Endothelial cell of umbilical vein (primary cell): ENCODE results near the gene CFAP57. TPM values are rescaled to one million over a fixed set of nuclear protein-coding genes. Genes with fewer than 3 reads are reported as not detected.

Source experiments
- BruUV-seq: library from RNA; stranded (reverse); fragments of 400-500 nt; replicated peaks from 2 replicates; lab custom pipeline; 2021; lab: Mats Ljungman, UMichigan
- CTCF ChIA-PET: fragments of 300-600, 350-600 bp; sonication (Branson Sonifier 250); formaldehyde crosslinking; loops from one replicate; lab custom pipeline; 2021; ENCODE audit warnings: antibody characterized with exemption, inconsistent platforms; lab: Charles Lee
- POLR2A ChIA-PET: fragments of 300-600, 350-600 bp; sonication (Branson Sonifier 250); formaldehyde crosslinking; loops from one replicate; lab custom pipeline; 2021; ENCODE audit warnings: antibody characterized with exemption, inconsistent platforms; lab: Charles Lee
- DNase-seq: peaks from one replicate; pipeline ENCODE4 v3.0.0-alpha.2; 2011; ENCODE audit warnings: low read depth, low spot score
- FAIRE-seq: peaks from 2 replicates; lab custom pipeline; 2011; peaks lifted over from hg19 to GRCh38; lab: Jason Lieb, UNC
- H2AFZ ChIP-seq: 2 replicates; pipeline ENCODE4 v1.6.0; 2012; ENCODE audit warnings: low read depth, low read length, control low read depth, inconsistent platforms
- H3K27ac ChIP-seq: 2 replicates; pipeline ENCODE4 v1.5.1; 2011; ENCODE audit warnings: low read depth, mild to moderate bottlenecking, control low read depth, low read length, moderate library complexity; ENCODE audit not compliant: insufficient read depth
- H3K27me3 ChIP-seq, 2 experiments: 2 replicates each; pipeline versions ENCODE4 v1.6.0 to v1.6.1; 2011; ENCODE audit warnings: low read length in 2 of 2, mixed read lengths in 1 of 2; ENCODE audit not compliant: control insufficient read depth in 2 of 2, insufficient read depth in 2 of 2
- H3K36me3 ChIP-seq, 2 experiments: 2 replicates in 1 of 2; 3 replicates in 1 of 2; pipeline ENCODE4 v1.5.1; 2011; ENCODE audit warnings: low read length in 2 of 2, mild to moderate bottlenecking in 1 of 2, moderate library complexity in 1 of 2; ENCODE audit not compliant: control insufficient read depth in 2 of 2, insufficient read depth in 2 of 2; ENCODE audit errors: extremely low read depth in 1 of 2
- H3K4me1 ChIP-seq: 3 replicates; pipeline ENCODE4 v1.5.1; 2011; ENCODE audit warnings: mild to moderate bottlenecking, low read length; ENCODE audit not compliant: control insufficient read depth, insufficient read depth; ENCODE audit errors: extremely low read depth
- H3K4me2 ChIP-seq: 2 replicates; pipeline ENCODE4 v1.6.1; 2011; ENCODE audit warnings: low read length, control low read depth, mixed read lengths; ENCODE audit not compliant: insufficient read depth
- H3K4me3 ChIP-seq, 3 experiments: fragments of 200-600 bp in 1 of 3; sonication (generic), shearing (Covaris generic) in 1 of 3; replicated peaks in 1 of 3; 2 replicates each; pipeline ENCODE4 v1.5.1; 2011 to 2016; ENCODE audit warnings: control low read depth in 3 of 3, low read length in 3 of 3, mild to moderate bottlenecking in 2 of 3, inconsistent platforms in 1 of 3, low read depth in 1 of 3, moderate library complexity in 1 of 3; ENCODE audit not compliant: insufficient read depth in 1 of 3
- H3K79me2 ChIP-seq: 2 replicates; pipeline ENCODE4 v1.6.0; 2012; ENCODE audit warnings: low read length, inconsistent platforms; ENCODE audit not compliant: control insufficient read depth, insufficient read depth
- H3K9ac ChIP-seq: replicated peaks from 2 replicates; pipeline ENCODE3; 2011; ENCODE audit warnings: low read length, control low read depth; ENCODE audit not compliant: insufficient read depth; ENCODE audit errors: extremely low read depth
- H3K9me1 ChIP-seq: replicated peaks from 3 replicates; pipeline ENCODE4 v1.6.0; 2011; ENCODE audit warnings: mild to moderate bottlenecking, low read length; ENCODE audit not compliant: control insufficient read depth, insufficient read depth; ENCODE audit errors: extremely low read depth
- H3K9me3 ChIP-seq: replicated peaks from 2 replicates; pipeline ENCODE4 v1.5.1; 2012; ENCODE audit warnings: low read length, inconsistent platforms; ENCODE audit not compliant: control insufficient read depth, insufficient read depth
- H4K20me1 ChIP-seq: replicated peaks from 2 replicates; pipeline ENCODE3; 2011; ENCODE audit warnings: mild to moderate bottlenecking, low read length; ENCODE audit not compliant: control insufficient read depth, insufficient read depth; ENCODE audit errors: extremely low read depth
- EZH2 ChIP-seq: IDR thresholded peaks from 2 replicates; pipeline ENCODE4 v1.6.1; 2012; ENCODE audit warnings: borderline replicate concordance, low read depth, mild to moderate bottlenecking, moderate library complexity, low read length, inconsistent platforms; ENCODE audit not compliant: severe bottlenecking
- FOS ChIP-seq: IDR thresholded peaks from 2 replicates; pipeline ENCODE4 v1.6.1; 2011; ENCODE audit warnings: mild to moderate bottlenecking, low read length, moderate library complexity, borderline replicate concordance; ENCODE audit not compliant: insufficient read depth
- JUN ChIP-seq: IDR thresholded peaks from 2 replicates; pipeline ENCODE4 v1.6.1; 2011; ENCODE audit warnings: borderline replicate concordance, low read depth; ENCODE audit not compliant: insufficient read length, insufficient read depth
- MYC ChIP-seq: IDR thresholded peaks from one replicate; pipeline ENCODE4 v1.6.1; 2011; ENCODE audit warnings: mild to moderate bottlenecking, low read depth, low read length
- POLR2A ChIP-seq: IDR thresholded peaks from 2 replicates; pipeline ENCODE4 v1.6.1; 2012; ENCODE audit warnings: low read depth, mild to moderate bottlenecking, control low read depth, low read length
- POLR2AphosphoS5 ChIP-seq: IDR thresholded peaks from 2 replicates; pipeline ENCODE4 v1.6.1; 2012; ENCODE audit warnings: low read depth, mild to moderate bottlenecking, control low read depth, low read length, moderate library complexity; ENCODE audit not compliant: insufficient read depth
- dilution Hi-C: fragments of 300-500 bp; cut with MboI; formaldehyde crosslinking; loops from one replicate; pipeline ENCODE4 v1.15.0; 2019; ENCODE audit warnings: low sequenced_read_pairs; ENCODE audit not compliant: extremely low pct_ligation_motif_present
- intact Hi-C: fragments of 100-400 bp; cut with micrococcal nuclease; formaldehyde crosslinking; loops from one replicate; pipeline ENCODE4 v1.10.0; 2022
- polyA plus RNA-seq, 4 experiments: library from polyadenylated mRNA; depleted of rRNA in 3 of 4; stranded (reverse) in 3 of 4; unstranded in 1 of 4; fragments of >200 nt; gene quantifications; 2 replicates each; pipeline versions ENCODE4 v1.2.1 to v1.2.3, GENCODE V29; 2011 to 2012; ENCODE audit warnings: missing spikeins in 1 of 4
- total RNA-seq: library from RNA; stranded (reverse); gene quantifications from 2 replicates; pipeline ENCODE4 v1.2.3, GENCODE V29; 2021
- TF ChIP-seq, protein P1 (sequence below): IDR thresholded peaks from 2 replicates; pipeline ENCODE4 v1.6.1; 2011; ENCODE audit not compliant: insufficient read depth, insufficient read length
- TF ChIP-seq, protein P2 (sequence below), 2 donors: IDR thresholded peaks; 1 replicate in 1 of 2; 2 replicates in 1 of 2; pipeline ENCODE4 v1.5.1; 2011; ENCODE audit warnings: low read length in 2 of 2, mild to moderate bottlenecking in 2 of 2, moderate library complexity in 2 of 2, control low read depth in 1 of 2, inconsistent platforms in 1 of 2, low read depth in 1 of 2; ENCODE audit not compliant: insufficient read depth in 1 of 2; ENCODE audit errors: extremely low read depth in 1 of 2

Gene CFAP57
- total and polyA plus RNA-seq, 2 donors (not counting 3 experiments of a cell fraction or from before 2014, with no cell fraction given), result 0.88 to 0.91 TPM

DNA sequence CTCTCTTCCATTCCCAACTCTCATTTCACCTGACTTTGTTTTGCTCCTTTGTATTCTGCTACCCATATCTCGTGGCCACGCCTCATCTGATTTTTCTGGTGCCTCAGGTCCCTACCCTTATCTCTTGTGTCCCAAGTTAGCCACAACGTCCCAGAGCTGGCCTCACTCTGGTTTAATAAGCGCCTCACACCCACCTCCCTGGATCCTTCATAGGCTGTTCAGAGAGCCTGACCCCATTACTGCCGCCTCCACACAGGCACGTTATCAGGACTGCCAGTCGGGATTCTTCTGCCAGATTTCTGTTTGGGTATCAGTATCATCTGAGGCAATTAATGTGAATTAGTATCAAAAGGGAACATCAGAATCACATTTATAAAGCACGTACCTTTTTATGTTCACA lies 62.9 kb downstream of the CFAP57 start:
- Histone ChIP-seq H3K4me1 (peaks cover 19% of the 10 kb centered on the region), H3K79me2 (no peaks in the 10 kb centered on the region), H3K27me3 (no peaks in the 10 kb centered on the region), H3K9ac (no peak overlapping the region), H3K27ac (no peak overlapping the region), H3K4me3 (no peak overlapping the region), H3K9me1 (no peaks in the 10 kb centered on the region), H4K20me1 (no peaks in the 10 kb centered on the region), H3K36me3 (no peaks in the 10 kb centered on the region), H3K4me2 (no peak overlapping the region), H3K9me3 (no peaks in the 10 kb centered on the region), H2AFZ (no peak overlapping the region)
- intact Hi-C loops (no loop called here), dilution Hi-C loops (loop anchor here (25.0 kb wide), 1 partner anchor 177 kb away; no protein-coding TSS in a partner anchor)
- CTCF ChIA-PET, result interaction anchor here (1.5 to 7.5 kb wide), 2 partner anchors 8 to 179 kb away, joined by 7 to 74 read pairs; no protein-coding TSS in a partner anchor
- FAIRE-seq (no peak), DNase-seq (no peak)
- TF ChIP-seq MYC, result no peak
- no peak for TF ChIP-seq POLR2AphosphoS5
- TF ChIP-seq POLR2A, result no peak
- TF ChIP-seq, protein P1, sequence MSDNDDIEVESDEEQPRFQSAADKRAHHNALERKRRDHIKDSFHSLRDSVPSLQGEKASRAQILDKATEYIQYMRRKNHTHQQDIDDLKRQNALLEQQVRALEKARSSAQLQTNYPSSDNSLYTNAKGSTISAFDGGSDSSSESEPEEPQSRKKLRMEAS, result no peak
- TF ChIP-seq, protein P2, sequence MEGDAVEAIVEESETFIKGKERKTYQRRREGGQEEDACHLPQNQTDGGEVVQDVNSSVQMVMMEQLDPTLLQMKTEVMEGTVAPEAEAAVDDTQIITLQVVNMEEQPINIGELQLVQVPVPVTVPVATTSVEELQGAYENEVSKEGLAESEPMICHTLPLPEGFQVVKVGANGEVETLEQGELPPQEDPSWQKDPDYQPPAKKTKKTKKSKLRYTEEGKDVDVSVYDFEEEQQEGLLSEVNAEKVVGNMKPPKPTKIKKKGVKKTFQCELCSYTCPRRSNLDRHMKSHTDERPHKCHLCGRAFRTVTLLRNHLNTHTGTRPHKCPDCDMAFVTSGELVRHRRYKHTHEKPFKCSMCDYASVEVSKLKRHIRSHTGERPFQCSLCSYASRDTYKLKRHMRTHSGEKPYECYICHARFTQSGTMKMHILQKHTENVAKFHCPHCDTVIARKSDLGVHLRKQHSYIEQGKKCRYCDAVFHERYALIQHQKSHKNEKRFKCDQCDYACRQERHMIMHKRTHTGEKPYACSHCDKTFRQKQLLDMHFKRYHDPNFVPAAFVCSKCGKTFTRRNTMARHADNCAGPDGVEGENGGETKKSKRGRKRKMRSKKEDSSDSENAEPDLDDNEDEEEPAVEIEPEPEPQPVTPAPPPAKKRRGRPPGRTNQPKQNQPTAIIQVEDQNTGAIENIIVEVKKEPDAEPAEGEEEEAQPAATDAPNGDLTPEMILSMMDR (IDR thresholded peaks at IDR 0.05; ENCODE audit: extremely low read depth in 1 of 2, insufficient read depth in 1 of 2, low read depth in 1 of 2, low read length in 2 of 2), result no peak
- no peak for TF ChIP-seq FOS
- TF ChIP-seq JUN, result no peak
- TF ChIP-seq EZH2, result no peak
- no TSS peak for BruUV-seq
- POLR2A ChIA-PET, result interaction anchor here (1.2 to 1.7 kb wide), 2 partner anchors 28 to 66 kb away, joined by 4 read pairs; partner anchors contain the start of gene TIE1
